GM18867 (cell line): Measurements from ENCODE around the gene STARD3NL.
"Not testable (repeated sequence)": the region's sequence is repeated elsewhere in the genome, so short reads cannot be mapped to it uniquely, and the experiment has no call there.

Source experiments
- ATAC-seq: cut with Tn5 transposase; IDR thresholded peaks from one replicate; pipeline ENCODE4 v1.9.1; 2021; ENCODE audit warnings: mild to moderate bottlenecking, moderate library complexity; ENCODE audit not compliant: unreplicated experiment

Gene STARD3NL

DNA sequence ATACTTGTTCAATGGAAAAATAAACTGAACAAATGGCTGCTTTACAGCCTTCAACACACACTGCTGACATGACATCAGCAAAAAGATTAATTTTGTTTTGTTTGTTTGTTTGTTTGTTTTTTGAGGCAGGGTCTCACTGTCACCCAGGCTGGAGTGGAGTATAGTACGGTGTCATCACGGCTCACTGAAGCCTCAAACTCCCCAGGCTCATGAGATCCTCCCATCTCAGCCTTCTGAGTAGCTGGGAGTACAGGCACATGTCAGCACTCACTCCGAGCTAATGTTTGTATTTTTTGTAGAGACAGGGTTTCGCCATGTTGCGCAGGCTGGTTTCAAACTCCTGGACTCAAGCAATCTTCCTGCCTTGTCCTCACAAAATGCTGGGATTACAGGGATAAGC is 84.5 kb downstream of the STARD3NL start:
- ATAC-seq = no peak

DNA sequence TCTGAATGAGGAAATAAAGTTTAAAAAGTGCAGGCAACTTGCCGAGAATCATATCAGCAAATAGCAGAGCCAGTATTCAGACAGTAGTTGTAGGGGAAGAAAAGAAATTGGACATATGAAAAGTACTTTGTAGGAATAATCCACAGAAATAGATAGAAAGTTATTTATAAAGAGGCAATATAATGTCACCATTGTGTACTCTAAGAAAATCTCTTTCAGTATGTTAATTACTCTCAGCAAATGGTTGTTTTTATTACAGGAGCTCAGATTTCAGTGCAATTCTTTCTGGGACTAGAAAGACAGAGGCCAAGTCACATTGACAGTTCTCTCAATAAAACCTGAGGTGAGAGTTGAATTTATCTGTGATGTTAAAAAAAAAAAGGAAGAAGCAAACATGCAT is 85.2 kb downstream of the STARD3NL start:
- ATAC-seq = not testable (repeated sequence)

DNA sequence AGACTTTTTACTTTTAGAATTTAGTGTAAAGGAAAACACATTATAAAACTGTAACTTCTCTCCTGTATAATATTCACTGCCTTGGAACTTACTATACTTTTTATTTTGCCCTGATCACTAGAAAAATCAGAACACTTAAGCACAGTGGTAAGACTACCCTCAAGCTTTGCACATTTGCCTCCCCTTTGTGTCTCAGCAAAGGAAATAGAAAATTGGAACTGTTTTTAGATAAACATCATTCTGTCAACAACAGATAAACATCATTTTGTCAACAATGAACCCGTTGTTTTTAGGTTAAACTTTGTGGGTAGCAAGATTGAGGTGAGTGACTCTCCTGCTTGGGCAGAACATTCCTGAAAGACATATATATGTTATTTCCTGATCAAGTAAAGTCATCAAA is 86.6 kb downstream of the STARD3NL start:
- ATAC-seq = not testable (repeated sequence)

DNA sequence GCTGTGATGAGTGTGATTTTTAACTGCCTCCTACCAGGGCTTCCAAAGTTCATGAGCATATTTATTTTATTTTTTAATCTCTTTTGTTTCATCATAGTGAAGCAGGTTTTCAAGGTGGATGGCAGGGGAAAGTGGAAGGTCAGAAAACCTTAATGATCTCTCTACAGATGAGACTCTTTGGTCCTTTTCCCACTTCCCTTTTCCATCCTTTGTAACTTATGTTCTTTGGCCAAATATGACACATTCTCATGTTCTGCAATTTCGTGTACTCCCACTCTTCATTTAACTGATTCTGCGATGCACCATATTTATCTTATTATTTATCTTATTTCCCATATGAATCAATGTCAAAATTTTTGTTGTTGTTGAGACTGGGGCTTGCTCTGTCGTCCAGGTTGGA is 87.9 kb downstream of the STARD3NL start:
- not testable (repeated sequence) for ATAC-seq

DNA sequence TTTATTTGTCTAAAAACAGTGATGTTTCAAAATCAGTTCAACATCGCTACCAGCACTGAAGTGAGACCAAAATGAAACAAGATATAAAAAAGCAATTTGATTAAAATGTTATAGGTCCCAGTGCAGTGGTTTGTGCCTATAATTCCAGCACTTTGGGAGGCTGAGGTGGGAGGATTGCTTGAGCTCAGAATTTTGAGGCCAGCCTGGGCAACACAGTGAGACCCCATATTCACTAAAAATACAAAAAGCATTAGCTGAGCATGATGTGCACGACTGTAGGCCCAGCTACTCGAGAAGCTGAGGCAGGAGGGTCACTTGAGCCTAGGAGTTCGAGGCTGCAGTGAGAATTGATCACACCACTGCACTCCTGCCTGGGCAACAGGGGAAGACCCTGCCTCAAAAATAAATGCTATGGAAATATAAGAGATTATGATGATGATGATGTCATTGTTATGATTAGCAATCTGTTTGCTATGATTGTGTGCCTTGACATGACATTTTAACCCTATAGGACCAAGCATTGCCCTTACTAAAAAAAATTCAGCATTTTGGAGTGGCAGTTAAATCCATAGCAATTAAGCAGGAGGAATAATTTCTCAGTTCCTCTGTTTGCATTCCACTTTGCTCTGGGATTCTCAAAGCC is 91.8 kb downstream of the STARD3NL start:
- ATAC-seq = peak; percentile 10

DNA sequence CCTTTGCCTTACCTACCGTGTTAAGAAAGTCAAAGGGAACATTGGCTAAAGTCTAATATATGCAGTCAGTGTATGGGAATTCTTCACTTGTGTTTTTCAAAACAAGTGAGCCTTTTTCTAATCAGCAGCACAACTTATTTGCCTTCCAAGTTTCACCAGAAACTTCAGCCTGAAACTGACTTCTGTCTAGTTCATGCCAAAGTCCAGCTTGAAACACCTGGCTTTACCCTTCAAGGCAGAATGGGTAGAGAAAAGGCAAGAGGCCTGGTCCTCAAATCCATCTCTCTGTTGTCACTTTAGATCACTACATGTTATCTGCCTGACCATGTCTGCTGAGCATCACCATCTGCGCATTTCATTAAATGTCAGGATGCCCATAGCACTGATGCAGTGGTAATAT is 92.4 kb downstream of the STARD3NL start:
- ATAC-seq = peak; percentile 60

DNA sequence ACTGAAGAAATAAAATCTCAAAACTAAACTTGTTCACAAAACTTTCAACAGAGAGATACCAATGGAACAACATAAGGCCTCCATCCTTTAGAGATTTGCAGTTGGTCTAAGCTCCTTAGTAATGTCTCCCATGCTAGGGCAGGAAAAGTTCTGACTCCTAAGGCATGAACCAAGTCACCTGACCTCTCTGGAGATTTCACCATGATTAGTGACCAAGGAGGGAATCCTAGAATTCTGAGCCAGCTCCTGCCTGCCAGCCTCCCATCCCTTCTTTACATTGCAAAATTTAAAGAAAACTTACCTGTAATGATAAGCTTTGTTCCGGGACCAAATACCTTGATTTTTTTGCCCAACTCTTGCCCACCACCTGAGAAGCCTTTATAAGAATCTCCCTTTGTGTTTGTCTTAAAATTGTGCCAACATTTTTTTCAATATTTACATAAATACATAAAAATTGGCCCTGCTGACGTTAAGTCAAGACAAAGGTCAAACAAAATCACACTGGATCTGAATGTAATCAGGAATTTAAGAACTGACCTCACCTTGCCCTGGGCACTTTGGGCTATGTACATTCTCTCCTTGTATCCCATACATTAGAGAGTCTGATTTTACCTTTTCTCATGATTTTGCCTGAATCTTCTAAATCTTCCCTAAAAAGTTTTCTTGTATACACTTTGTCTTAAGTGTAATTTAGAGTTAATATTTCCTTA is 95.4 kb downstream of the STARD3NL start, which contains the start of gene TARP:
TARP (minus strand) TSS at position 351 of the 710 bp plus-strand sequence.
- no peak for ATAC-seq

DNA sequence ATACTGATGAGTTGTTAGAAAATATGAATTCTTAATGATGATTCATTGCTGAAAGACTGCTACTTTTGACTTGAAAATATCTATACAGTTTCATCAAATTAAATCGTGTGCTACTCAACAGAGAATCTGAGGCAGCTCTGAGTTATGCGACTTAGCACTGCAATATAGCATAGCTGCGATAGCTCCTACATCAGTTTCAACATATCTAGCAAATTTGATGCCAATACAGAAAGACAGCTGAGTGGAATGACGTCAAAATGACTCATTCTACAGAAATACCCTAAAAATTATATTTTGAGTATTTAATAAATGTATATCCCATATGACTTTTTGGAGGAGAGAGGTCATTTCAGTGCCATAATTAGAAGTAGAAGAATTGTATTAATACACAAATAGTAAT is 96.4 kb downstream of the STARD3NL start:
- no peak for ATAC-seq

DNA sequence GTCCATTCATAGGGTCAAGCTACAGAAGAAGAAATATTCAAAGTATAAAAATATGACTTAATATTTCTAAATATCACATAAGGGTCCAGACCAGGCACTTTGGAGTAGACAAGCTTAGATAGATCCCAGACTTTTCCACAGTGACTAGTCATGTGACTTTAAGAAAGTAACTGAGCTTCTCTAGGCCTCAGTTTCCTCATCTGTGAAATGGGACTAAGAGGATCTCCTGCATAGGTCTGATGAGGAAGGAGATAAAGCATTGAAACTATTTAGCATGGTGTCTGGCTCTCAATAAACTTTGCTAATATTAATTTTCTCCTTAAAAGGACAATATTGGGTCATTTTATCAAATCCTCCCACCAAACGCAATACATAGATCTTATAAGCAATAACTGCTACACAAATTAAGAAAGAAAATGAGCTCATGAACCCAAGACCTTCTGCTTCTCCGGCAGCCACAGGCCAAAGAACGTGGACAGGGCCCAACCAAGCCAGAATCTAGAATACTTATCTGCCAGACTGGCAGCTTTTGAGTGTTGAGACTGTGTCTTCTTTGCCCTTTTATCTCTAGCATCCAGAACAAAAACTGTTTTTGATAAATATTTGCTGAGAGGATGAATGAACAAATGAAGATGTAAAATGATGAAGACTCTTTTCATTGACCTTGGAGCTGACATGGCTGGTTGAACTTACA is 97.0 kb downstream of the STARD3NL start:
- no peak for ATAC-seq

DNA sequence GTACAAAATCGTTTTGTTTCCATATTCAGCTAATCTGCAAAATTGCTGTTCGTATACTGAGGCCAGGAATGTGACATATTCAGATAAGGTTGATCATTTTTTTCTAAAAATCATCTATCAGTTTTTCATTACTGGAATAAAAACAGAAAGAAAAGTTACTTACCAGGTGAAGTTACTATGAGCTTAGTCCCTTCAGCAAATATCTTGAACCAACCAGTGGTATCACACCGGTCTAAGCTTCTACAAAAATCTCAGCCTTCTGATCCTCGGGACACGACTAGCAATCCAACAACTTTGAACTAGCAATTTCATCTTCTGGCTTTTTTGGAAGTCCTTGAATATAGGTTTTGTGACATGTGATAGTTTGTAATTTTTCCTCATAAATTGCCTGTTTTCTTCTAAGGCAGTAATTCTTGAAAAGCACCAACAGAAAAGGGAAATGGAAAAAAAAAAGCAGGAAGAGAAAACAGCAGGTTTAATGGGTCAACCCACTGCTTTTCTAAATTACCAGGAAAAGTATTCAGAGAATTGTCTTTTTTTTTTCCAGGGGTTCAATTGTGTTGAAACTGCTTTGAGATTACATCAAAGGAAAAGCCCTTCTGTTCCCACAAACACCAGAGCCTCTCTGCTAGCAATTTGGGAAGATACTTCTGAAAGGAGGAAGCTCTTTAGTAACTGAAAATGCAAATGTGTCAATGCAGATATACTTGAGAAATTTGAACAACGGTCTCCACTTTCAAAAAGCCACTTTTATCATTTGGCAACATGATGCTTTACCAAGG is 98.2 kb downstream of the STARD3NL start:
- no peak for ATAC-seq

DNA sequence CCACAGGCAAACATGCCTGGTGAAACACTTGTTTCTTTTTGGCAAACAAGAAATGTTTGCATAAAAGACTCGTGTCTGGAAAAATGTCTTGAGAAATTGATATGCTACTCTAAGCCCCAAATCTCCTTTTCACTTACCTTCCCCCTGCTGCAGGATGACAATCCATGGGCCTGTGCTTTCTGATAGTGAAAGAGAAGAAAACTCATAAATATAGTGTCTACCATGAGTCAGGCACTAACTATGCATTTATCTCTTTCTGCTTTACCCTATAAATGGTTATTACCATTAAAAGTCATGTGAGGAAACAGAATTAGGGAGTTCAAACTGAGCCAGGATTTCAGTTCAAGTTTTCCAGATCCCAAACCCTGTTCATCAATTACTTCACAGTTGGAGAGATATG is 102.0 kb downstream of the STARD3NL start:
- no peak for ATAC-seq
